MCF 10A (cell line): ENCODE results near the gene HCN2. TPM values are rescaled to one million over a fixed set of nuclear protein-coding genes. Genes with fewer than 3 reads are reported as not detected.
"Not testable (repeated sequence)": the region's sequence is repeated elsewhere in the genome, so short reads cannot be mapped to it uniquely, and the experiment has no call there.

ENCODE experiments used
- BruUV-seq: library from RNA; stranded (reverse); fragments of 400-500 nt; replicated peaks from 2 replicates; lab custom pipeline; 2021; lab: Mats Ljungman, UMichigan
- CTCF ChIA-PET: fragments of 300-600 bp; sonication (Branson Sonifier 250); formaldehyde crosslinking; extraction: SDS; loops from one replicate; lab custom pipeline; 2021; ENCODE audit warnings: antibody characterized with exemption, inconsistent platforms; lab: Yijun Ruan, JAX
- POLR2A ChIA-PET: fragments of 300-600, 350-650 bp; sonication (Branson Sonifier 250); formaldehyde crosslinking; extraction: SDS; loops from one replicate; lab custom pipeline; 2020; ENCODE audit warnings: antibody characterized with exemption, inconsistent platforms; lab: Yijun Ruan, JAX
- DNase-seq: peaks from one replicate; pipeline ENCODE4 v3.0.0-alpha.2; 2018; ENCODE audit not compliant: unreplicated experiment
- H3K27ac Mint-ChIP-seq: one replicate; pipeline ENCODE4 v1.8.0; 2022; ENCODE audit warnings: mild to moderate bottlenecking, low read depth, mixed read lengths; ENCODE audit not compliant: unreplicated experiment
- H3K27me3 Mint-ChIP-seq: one replicate; pipeline ENCODE4 v1.8.0; 2022; ENCODE audit warnings: mixed read lengths; ENCODE audit not compliant: insufficient read depth, unreplicated experiment
- H3K36me3 Mint-ChIP-seq: one replicate; pipeline ENCODE4 v1.8.0; 2022; ENCODE audit warnings: mild to moderate bottlenecking, moderate library complexity, mixed read lengths; ENCODE audit not compliant: insufficient read depth, unreplicated experiment
- H3K4me1 Mint-ChIP-seq: one replicate; pipeline ENCODE4 v1.8.0; 2022; ENCODE audit warnings: mixed read lengths; ENCODE audit not compliant: insufficient read depth, unreplicated experiment
- H3K4me3 Mint-ChIP-seq: one replicate; pipeline ENCODE4 v1.8.0; 2022; ENCODE audit warnings: mild to moderate bottlenecking, moderate library complexity, mixed read lengths; ENCODE audit not compliant: unreplicated experiment
- H3K9me3 Mint-ChIP-seq: one replicate; pipeline ENCODE4 v1.8.0; 2022; ENCODE audit warnings: mixed read lengths; ENCODE audit not compliant: unreplicated experiment
- CTCF ChIP-seq: fragments of 200-600 bp; IDR thresholded peaks from one replicate; pipeline ENCODE4 v1.8.0; 2022; ENCODE audit warnings: antibody characterized with exemption, mild to moderate bottlenecking; ENCODE audit not compliant: unreplicated experiment
- intact Hi-C: fragments of 100-400 bp; cut with micrococcal nuclease; formaldehyde crosslinking; loops from 2 replicates; pipeline ENCODE4 v1.14.1; 2022
- total RNA-seq: library from RNA; stranded (reverse); gene quantifications from 2 replicates; pipeline ENCODE4 v1.2.3, GENCODE V29; 2022

Gene HCN2
- total RNA-seq, 1 experiment from 2014 or later: 0.68 TPM

- intact Hi-C loops: no loop called here
- Mint-ChIP-seq H3K9me3 (no peaks in the 10 kb centered on the region), H3K36me3 (peaks cover 30% of the 10 kb centered on the region), H3K4me3 (peak overlapping the region; percentile 8), H3K4me1 (no peaks in the 10 kb centered on the region), H3K27ac (no peak overlapping the region), H3K27me3 (no peaks in the 10 kb centered on the region)
- DNase-seq: no peak
- ChIA-PET POLR2A (interaction anchor here (0.7 to 1.7 kb wide), 4 partner anchors 50 to 154 kb away, joined by 3 to 8 read pairs (median 4); partner anchors contain the start of gene POLRMT), CTCF (no interaction called here)
- no peak for TF ChIP-seq CTCF
- BruUV-seq: no TSS peak
Measured at GRCh38 chr19:583198-583967, 6.3 kb upstream of the HCN2 start.

GRCh38 chr19:583968-584239 is 5.8 kb upstream of the HCN2 start:
- Mint-ChIP-seq H3K4me3 (peak overlapping the region; percentile 8), H3K4me1 (no peaks in the 10 kb centered on the region), H3K36me3 (peaks cover 25% of the 10 kb centered on the region), H3K27ac (no peak overlapping the region), H3K27me3 (no peaks in the 10 kb centered on the region), H3K9me3 (no peaks in the 10 kb centered on the region)
- CTCF ChIA-PET: interaction anchor here (0.6 to 1.1 kb wide), 4 partner anchors 9 to 97 kb away, joined by 3 to 6 read pairs (median 4); no protein-coding TSS in a partner anchor
- no peak for DNase-seq
- POLR2A ChIA-PET: interaction anchor here (0.6 to 1.7 kb wide), 6 partner anchors 8 to 153 kb away, joined by 3 to 10 read pairs (median 4); partner anchors contain the start of gene POLRMT
- BruUV-seq: no TSS peak
- no peak for TF ChIP-seq CTCF
- intact Hi-C loops: no loop called here

GRCh38 chr19:584240-585001 is 5.3 kb upstream of the HCN2 start:
- no peak overlapping the region for H3K4me3 Mint-ChIP-seq
- TF ChIP-seq CTCF: peak; percentile 81

GRCh38 chr19:585146-585545 is 4.5 kb upstream of the HCN2 start:
- H3K27ac Mint-ChIP-seq, DNase-seq, H3K4me1 Mint-ChIP-seq, H3K9me3 Mint-ChIP-seq, H3K27me3 Mint-ChIP-seq, H3K4me3 Mint-ChIP-seq, BruUV-seq: not testable (repeated sequence)
- intact Hi-C loops: loop anchor here (5.0 kb wide), 2 partner anchors 77 to 147 kb away; partner anchors contain the start of gene RNF126
- ChIA-PET CTCF (interaction anchor here (1.1 to 1.4 kb wide), 4 partner anchors 10 to 74 kb away, joined by 4 to 6 read pairs (median 4); no protein-coding TSS in a partner anchor), POLR2A (interaction anchor here (1.3 to 1.7 kb wide), 2 partner anchors 9 to 48 kb away, joined by 8 to 10 read pairs; partner anchors contain the start of gene POLRMT)
- H3K36me3 Mint-ChIP-seq: peaks cover 15% of the 10 kb centered on the region

More at GRCh38 chr19:584240-585001, 5.3 kb upstream of the HCN2 start:
- DNase-seq: peak; percentile 52
- no TSS peak for BruUV-seq
- Mint-ChIP-seq H3K27ac (no peak overlapping the region), H3K36me3 (peaks cover 20% of the 10 kb centered on the region), H3K4me1 (no peaks in the 10 kb centered on the region), H3K27me3 (no peaks in the 10 kb centered on the region), H3K9me3 (no peaks in the 10 kb centered on the region)
- POLR2A ChIA-PET: interaction anchor here (0.6 to 1.7 kb wide), 5 partner anchors 8 to 91 kb away, joined by 3 to 10 read pairs (median 5); partner anchors contain the start of gene POLRMT
- intact Hi-C loops: loop anchor here (5.0 kb wide), 2 partner anchors 78 to 148 kb away; partner anchors contain the start of gene RNF126
- CTCF ChIA-PET: interaction anchor here (0.6 to 1.4 kb wide), 6 partner anchors 10 to 96 kb away, joined by 3 to 6 read pairs (median 4); no protein-coding TSS in a partner anchor
